GM18508 (cell line): Measurements from ENCODE around the gene CACNA1A.
"Not testable (repeated sequence)": the region's sequence is repeated elsewhere in the genome, so short reads cannot be mapped to it uniquely, and the experiment has no call there.

Experiments used
- ATAC-seq: cut with Tn5 transposase; IDR thresholded peaks from one replicate; pipeline ENCODE4 v1.9.1; 2021; ENCODE audit warnings: moderate number of reproducible peaks; ENCODE audit not compliant: insufficient read depth, unreplicated experiment

CACNA1A gene

GRCh38 chr19:13429563-13429962, 76.7 kb downstream of the CACNA1A start:
- ATAC-seq: no peak

- ATAC-seq: no peak
Measured at GRCh38 chr19:13428352-13428751, 77.9 kb downstream of the CACNA1A start.

DNA sequence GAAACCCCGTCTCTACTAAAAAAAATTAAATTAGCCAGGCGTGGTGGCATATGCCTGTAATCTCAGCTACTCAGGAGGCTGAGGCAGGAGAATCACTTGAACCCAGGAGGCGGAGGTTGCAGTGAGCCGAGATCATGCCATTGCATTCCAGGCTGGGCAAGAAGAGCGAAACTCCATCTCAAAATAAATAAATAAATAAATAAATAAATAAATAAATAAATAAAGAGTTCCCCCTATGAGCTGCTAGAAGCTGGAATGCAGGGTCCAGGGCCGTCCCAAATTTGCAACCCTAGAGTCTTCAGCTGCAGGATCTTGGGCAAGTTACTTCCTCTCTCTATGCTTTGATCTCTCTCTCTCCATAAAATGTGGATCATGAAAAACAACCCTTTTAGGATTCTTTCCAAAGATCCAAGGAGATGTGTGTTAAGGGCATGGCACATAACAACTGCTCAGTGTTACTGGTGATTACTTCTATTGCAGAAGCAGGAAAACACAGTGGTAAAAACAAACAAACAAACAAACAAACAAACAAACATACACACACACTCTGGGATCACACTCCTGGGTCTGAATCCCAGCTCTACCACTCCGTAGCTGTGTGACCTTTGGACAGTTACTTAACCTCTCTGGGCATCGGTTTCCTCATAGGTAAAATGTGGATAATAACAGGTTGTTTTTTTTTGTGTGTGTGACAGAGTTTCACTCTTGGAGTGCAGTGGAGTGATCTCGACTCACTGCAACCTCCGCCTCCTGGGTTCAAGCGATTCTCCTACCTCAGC, 78.8 kb downstream of the CACNA1A start:
- no peak for ATAC-seq

- ATAC-seq: not testable (repeated sequence)
Measured at GRCh38 chr19:13425875-13426274, 80.4 kb downstream of the CACNA1A start.

DNA sequence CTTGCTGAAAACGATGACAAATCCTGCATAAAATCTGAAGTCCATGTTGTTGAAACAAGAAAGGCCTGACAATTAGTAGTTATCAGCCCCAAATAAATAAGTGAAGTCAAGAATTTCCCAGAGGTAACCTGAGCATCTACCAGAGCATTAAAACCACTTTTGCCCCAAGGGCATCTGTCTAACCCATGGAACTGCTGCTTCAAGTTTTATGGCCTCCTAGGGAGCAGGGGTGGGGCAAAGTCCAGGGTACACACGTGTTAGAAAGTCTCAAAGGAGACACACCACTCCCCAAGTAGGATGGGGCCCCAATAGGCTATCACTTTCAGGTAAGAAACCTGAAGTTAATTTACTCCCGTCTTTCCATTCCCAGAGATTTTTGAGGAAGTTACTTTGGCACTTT, 81.1 kb downstream of the CACNA1A start:
- no peak for ATAC-seq

- no peak for ATAC-seq
Measured at GRCh38 chr19:13420780-13421179, 85.5 kb downstream of the CACNA1A start.

DNA sequence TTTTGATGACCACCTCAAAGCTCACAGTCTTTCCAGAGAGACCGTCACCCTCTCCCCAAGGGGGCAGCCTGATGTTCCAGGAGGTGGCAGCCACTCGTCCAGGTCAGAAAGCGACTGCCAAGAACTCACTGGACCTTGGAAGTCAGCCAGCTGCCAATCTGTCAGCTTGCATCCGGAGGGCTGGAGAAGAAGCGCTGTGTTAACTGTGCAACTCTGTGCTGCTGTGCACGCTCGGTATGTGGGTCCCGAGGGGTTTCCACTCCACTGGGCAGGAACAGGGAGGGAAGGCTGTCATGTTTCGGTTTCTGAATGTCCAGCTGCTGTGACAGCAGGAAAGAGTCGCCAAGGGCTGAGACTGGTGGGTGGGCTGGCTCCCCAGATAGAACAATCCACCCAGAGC, 89.2 kb downstream of the CACNA1A start:
- ATAC-seq: no peak

GRCh38 chr19:13411899-13412298, 94.4 kb downstream of the CACNA1A start:
- ATAC-seq: no peak

- ATAC-seq: no peak
Measured at GRCh38 chr19:13410946-13411345, 95.3 kb downstream of the CACNA1A start.

GRCh38 chr19:13408889-13409518, 97.3 kb downstream of the CACNA1A start:
- no peak for ATAC-seq

- no peak for ATAC-seq
Measured at GRCh38 chr19:13404236-13404635, 102.0 kb downstream of the CACNA1A start.

GRCh38 chr19:13401388-13401787, 104.9 kb downstream of the CACNA1A start:
- ATAC-seq: no peak

DNA sequence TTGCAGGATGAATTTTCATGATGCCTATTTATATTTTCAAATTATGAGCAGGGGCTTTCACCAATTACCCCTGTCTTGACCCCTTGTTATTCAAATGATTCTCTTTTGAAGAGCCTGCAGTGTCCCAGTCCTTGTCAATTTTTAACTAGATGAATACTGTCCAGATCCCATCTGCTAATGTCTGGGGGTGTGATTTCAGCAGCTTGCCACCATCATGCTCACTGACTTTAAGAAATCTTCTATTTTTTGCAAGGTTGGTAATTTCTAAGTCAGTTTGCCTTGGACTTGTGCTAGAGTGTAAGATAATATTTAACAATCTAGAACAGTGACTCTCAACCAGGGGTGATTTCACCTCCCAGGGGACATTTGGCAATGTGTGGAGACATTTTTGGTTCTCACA, 106.0 kb downstream of the CACNA1A start:
- no peak for ATAC-seq

DNA sequence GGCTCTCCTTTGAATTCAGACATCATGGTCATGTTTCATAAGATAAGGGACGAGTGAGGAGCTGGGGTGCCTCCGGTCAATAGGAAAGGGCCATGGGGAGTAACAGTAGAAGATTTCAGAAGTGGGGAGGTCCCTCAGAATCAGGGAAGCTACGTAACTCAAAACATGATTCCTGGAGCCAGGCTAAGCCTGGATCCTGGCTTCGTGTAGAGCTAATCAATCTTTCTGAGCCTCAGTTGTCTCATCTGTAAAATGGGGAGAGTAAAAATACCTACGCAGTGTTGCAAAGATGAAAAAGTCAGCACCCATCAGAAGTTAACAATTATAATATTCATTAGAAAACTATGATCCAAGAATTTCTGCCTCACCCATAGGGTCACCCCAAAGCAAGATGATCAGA, 106.5 kb downstream of the CACNA1A start:
- ATAC-seq: no peak

DNA sequence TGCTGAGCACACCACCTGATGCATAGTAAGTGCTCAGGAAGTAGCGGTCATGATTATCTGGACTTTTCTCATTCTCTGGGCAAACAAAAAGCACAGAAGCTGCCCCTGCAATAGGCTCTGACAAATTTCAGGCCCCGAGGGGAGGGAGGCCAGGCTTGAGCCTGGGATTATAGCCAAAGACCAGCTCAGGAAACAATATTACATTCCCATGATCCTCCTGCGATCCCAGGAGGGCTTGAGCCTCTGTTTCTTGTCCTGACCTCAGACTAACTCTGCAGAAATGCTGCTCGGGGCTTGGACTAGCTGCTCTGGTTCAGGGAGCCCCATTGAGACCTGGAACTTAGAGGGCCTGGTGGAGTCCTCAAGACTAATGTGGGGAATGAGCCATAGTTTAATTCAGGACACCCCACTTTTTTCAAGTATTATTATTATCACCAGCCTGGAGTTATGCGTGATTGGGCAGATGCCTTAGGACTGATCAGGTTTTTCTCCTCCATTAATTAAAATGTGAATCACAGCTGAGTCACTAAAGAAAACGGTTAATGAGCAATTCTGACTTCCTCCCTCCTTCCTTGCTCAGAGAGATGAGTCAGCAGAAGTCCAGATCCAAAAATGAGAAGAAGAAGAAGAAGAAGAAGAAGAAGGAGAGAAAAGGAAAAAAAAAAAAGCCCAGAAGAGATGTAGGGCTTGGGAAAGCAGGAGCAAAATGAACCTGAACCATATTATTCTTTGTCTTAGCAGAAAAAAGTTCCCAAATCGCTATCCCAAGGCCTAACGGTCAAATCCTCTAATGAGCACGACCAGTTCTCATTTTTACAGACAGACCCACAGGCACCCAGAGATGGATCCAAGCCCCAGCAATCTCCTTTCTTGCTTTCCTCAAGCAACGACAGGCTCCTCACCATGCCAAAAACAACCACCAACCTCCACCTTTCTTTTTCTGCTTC, 107.2 kb downstream of the CACNA1A start:
- ATAC-seq: no peak

DNA sequence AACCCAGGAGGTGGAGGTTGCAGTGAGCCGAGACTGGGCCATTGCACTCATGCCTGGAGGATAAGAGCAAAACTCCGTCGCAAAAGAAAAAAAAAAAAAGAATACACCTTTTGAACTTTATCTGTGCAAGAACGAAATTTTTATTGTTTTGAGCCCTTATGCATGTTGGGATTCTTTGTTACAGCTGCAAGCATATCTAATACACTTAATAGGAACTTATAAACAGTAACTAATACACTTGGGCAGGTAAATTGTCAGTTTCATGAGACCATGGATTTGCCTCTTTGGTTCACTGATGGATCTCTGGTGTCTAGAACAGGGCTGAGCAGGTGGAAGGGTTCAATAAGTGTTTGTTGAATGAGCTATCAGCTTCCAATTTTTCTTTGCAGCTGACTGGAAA, 108.1 kb downstream of the CACNA1A start:
- no peak for ATAC-seq

DNA sequence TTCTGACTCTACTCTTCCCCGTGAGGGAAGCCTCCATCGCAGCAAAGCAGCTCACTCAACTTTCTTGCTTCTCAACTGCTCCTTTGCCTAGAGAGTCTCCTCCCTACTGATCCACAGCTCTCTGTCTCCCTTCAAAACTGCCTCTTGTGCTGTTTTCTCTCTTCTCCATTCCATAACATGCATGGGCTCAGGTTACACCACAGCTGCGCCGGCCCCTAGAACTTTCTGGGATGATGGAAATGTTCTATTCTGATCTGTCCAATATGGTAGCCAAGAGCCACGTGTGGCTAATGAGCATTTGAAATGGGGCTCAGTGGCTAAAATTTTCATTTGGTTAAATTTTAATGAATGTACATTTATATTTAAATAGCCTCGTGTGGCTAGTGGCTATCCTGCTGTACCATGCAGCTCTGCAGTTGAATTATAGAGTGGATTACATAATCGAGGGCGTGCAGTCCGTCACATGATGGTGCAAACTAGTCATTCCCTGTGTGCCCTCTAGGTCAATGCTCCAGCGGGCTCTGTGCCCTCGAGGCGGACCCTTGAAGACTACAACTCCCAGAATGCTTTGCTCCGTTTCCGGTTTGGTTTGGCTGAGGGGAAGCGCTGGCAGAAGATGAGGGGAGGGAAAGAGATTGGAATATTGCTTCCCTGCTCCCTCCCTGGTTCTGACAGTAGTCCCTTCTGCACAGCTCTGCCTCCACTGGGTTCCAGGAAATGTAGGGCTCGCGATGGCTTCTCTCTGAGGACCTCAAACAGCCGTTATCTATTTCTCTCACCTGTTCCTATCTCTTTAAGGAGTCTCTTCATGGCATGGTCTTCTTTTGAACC, 109.8 kb downstream of the CACNA1A start:
- no peak for ATAC-seq

GRCh38 chr19:13382633-13382938, 123.7 kb downstream of the CACNA1A start:
- no peak for ATAC-seq

DNA sequence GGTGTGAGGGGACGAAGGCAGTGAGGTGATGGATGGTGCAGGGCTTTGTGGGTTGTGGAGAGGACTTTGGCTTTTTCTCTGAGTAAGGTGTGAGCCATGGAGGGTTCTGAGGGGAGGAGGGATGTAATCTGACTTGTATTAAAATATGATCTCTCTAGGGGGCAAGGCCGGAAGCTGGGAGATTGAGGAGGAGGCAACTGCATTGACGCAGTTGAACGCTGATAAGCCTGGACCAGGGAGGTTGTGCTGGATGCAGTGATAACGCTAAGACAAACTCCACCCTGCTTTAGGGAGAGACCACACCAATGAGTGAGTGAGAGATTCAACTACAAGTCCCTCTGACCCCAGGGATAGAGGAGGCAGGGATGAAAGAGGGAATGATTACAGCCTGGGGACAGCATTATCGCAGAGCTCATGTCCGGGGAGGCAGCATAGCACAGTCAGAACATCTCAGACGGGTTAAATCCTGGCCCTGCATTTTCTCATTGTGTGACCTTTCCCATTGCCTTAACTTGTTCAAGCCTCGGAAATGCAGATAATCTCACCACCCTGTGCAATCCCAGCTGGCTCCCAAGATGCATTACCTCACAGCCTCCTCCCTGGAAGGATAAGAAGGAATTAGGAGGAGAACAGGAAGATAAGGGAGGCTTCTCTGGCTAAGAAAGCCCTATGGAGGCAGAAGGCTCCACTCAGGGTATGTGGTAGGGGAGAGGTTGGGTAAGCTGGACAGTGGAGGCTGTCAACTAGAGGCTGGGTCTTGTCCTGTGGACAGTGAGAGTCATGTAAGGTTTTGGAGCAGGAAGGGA, 124.2 kb downstream of the CACNA1A start:
- ATAC-seq: no peak
